H9 (cell line): Measurements from ENCODE around the gene CRYGD. TPM values are rescaled to one million over a fixed set of nuclear protein-coding genes. Genes with fewer than 3 reads are reported as not detected.

Experiments used
- DNase-seq: peaks from one replicate; pipeline ENCODE4 v3.0.0-alpha.2; 2017
- H2AFZ ChIP-seq: one replicate; pipeline ENCODE4 v1.6.1; 2013; ENCODE audit warnings: mild to moderate bottlenecking, low read length, control low read depth, moderate library complexity
- H2AK5ac ChIP-seq: 2 replicates; pipeline ENCODE4 v1.6.1; 2013; ENCODE audit warnings: low read length, control low read depth, mixed read lengths; ENCODE audit not compliant: insufficient read length
- H2BK120ac ChIP-seq: one replicate; pipeline ENCODE4 v1.6.1; 2013; ENCODE audit warnings: low read depth, mild to moderate bottlenecking, low read length, control low read depth, inconsistent platforms; ENCODE audit not compliant: poor library complexity, severe bottlenecking
- H2BK12ac ChIP-seq: 2 replicates; pipeline ENCODE4 v1.6.1; 2013; ENCODE audit warnings: low read length, control low read depth, mixed read lengths, low read depth; ENCODE audit not compliant: insufficient read length
- H2BK15ac ChIP-seq: 2 replicates; pipeline ENCODE4 v1.6.1; 2013; ENCODE audit warnings: low read depth, low read length, control low read depth
- H2BK20ac ChIP-seq: one replicate; pipeline ENCODE4 v1.6.1; 2013; ENCODE audit warnings: low read depth, mild to moderate bottlenecking, low read length, control low read depth, inconsistent platforms; ENCODE audit not compliant: poor library complexity, severe bottlenecking
- H2BK5ac ChIP-seq: 2 replicates; pipeline ENCODE4 v1.6.1; 2013; ENCODE audit warnings: low read length, control low read depth, mixed read lengths; ENCODE audit not compliant: insufficient read length
- H3K14ac ChIP-seq: 2 replicates; pipeline ENCODE4 v1.6.1; 2013; ENCODE audit warnings: low read length, control low read depth; ENCODE audit not compliant: insufficient read depth
- H3K18ac ChIP-seq: 2 replicates; pipeline ENCODE4 v1.6.1; 2013; ENCODE audit warnings: low read depth, mild to moderate bottlenecking, mixed read lengths, low read length, control low read depth; ENCODE audit not compliant: insufficient read length
- H3K23ac ChIP-seq: 2 replicates; pipeline ENCODE4 v1.6.1; 2013; ENCODE audit warnings: low read length, control low read depth, mixed read lengths, low read depth; ENCODE audit not compliant: insufficient read length
- H3K23me2 ChIP-seq: 2 replicates; pipeline ENCODE4 v1.6.1; 2013; ENCODE audit warnings: low read depth, mild to moderate bottlenecking, mixed read lengths, low read length, control low read depth; ENCODE audit not compliant: insufficient read length, poor library complexity, severe bottlenecking
- H3K27ac ChIP-seq: 2 replicates; pipeline ENCODE4 v1.5.1; 2013; ENCODE audit warnings: low read length, control low read depth, mixed read lengths, low read depth; ENCODE audit not compliant: insufficient read length
- H3K27me3 ChIP-seq: 2 replicates; pipeline ENCODE4 v1.6.1; 2013; ENCODE audit warnings: low read length, control low read depth, inconsistent platforms; ENCODE audit not compliant: insufficient read depth
- H3K4ac ChIP-seq: 2 replicates; pipeline ENCODE4 v1.6.1; 2013; ENCODE audit warnings: low read depth, mild to moderate bottlenecking, control low read depth, inconsistent platforms, low read length, moderate library complexity
- H3K4me1 ChIP-seq: 2 replicates; pipeline ENCODE4 v1.6.1; 2013; ENCODE audit warnings: low read length, control low read depth, inconsistent platforms; ENCODE audit not compliant: insufficient read depth
- H3K4me2 ChIP-seq: 2 replicates; pipeline ENCODE4 v1.6.1; 2013; ENCODE audit warnings: low read length, control low read depth, mixed read lengths; ENCODE audit not compliant: insufficient read length, insufficient read depth
- H3K56ac ChIP-seq: 2 replicates; pipeline ENCODE4 v1.6.1; 2013; ENCODE audit warnings: low read depth, mild to moderate bottlenecking, mixed read lengths, low read length, control low read depth; ENCODE audit not compliant: insufficient read length
- H3K79me1 ChIP-seq: 2 replicates; pipeline ENCODE4 v1.6.1; 2013; ENCODE audit warnings: low read depth, mild to moderate bottlenecking, moderate library complexity, low read length, control low read depth, inconsistent platforms; ENCODE audit not compliant: insufficient read depth, poor library complexity, severe bottlenecking
- H3K79me2 ChIP-seq: 2 replicates; pipeline ENCODE4 v1.6.1; 2013; ENCODE audit warnings: low read length, control low read depth, inconsistent platforms; ENCODE audit not compliant: insufficient read depth
- H3K9ac ChIP-seq: 2 replicates; pipeline ENCODE4 v1.6.1; 2013; ENCODE audit warnings: low read length, control low read depth, mixed read lengths; ENCODE audit not compliant: insufficient read length; ENCODE audit errors: extremely low read depth
- H3K9me3 ChIP-seq: one replicate; pipeline ENCODE4 v1.6.1; 2013; ENCODE audit warnings: low read depth, low read length, inconsistent platforms; ENCODE audit not compliant: control insufficient read depth
- H3T11ph ChIP-seq: one replicate; pipeline ENCODE4 v1.6.1; 2013; ENCODE audit warnings: mild to moderate bottlenecking, low read length, control low read depth, inconsistent platforms
- H4K20me1 ChIP-seq: one replicate; pipeline ENCODE4 v1.6.1; 2013; ENCODE audit not compliant: control insufficient read depth, insufficient read length, insufficient read depth
- H4K5ac ChIP-seq: 2 replicates; pipeline ENCODE4 v1.6.1; 2013; ENCODE audit warnings: low read depth, mild to moderate bottlenecking, mixed read lengths, low read length, control low read depth; ENCODE audit not compliant: insufficient read length
- H4K8ac ChIP-seq: replicated peaks from 2 replicates; pipeline ENCODE4 v1.6.1; 2013; ENCODE audit warnings: low read length, control low read depth, mixed read lengths, low read depth; ENCODE audit not compliant: insufficient read length
- H4K91ac ChIP-seq: 2 replicates; pipeline ENCODE4 v1.6.1; 2013; ENCODE audit warnings: low read depth, mild to moderate bottlenecking, moderate library complexity, mixed read lengths, low read length, control low read depth; ENCODE audit not compliant: insufficient read length
- H3K27ac Mint-ChIP-seq, 3 experiments: 2 replicates in 2 of 3; 3 replicates in 1 of 3; pipeline ENCODE4 v1.8.0; 2020 to 2021; ENCODE audit warnings: mixed read lengths in 3 of 3, mild to moderate bottlenecking in 1 of 3, moderate library complexity in 1 of 3
- H3K27me3 Mint-ChIP-seq: 2 replicates; pipeline ENCODE4 v1.8.0; 2021; ENCODE audit warnings: low read depth, mild to moderate bottlenecking, moderate library complexity, mixed read lengths
- H3K36me3 Mint-ChIP-seq, 3 experiments: 2 replicates in 2 of 3; 3 replicates in 1 of 3; pipeline ENCODE4 v1.8.0; 2020 to 2021; ENCODE audit warnings: low read depth in 3 of 3, mixed read lengths in 3 of 3; ENCODE audit not compliant: insufficient read depth in 1 of 3
- H3K4me1 Mint-ChIP-seq, 2 experiments: 2 replicates each; pipeline ENCODE4 v1.8.0; 2020; ENCODE audit warnings: mixed read lengths in 2 of 2
- H3K4me3 Mint-ChIP-seq, 2 experiments: 2 replicates in 1 of 2; 3 replicates in 1 of 2; pipeline ENCODE4 v1.8.0; 2020 to 2021; ENCODE audit warnings: mild to moderate bottlenecking in 2 of 2, mixed read lengths in 2 of 2, moderate library complexity in 1 of 2
- H3K9me3 Mint-ChIP-seq, 2 experiments: 2 replicates in 1 of 2; 3 replicates in 1 of 2; pipeline ENCODE4 v1.8.0; 2020; ENCODE audit warnings: mild to moderate bottlenecking in 2 of 2, mixed read lengths in 2 of 2, moderate library complexity in 1 of 2
- WGBS: extraction: QIAGEN DNeasy Blood & Tissue Kit; methylation state at CpG from one replicate; pipeline ENCODE4 v1.1.7; 2013; ENCODE audit warnings: missing lambda C conversion rate, low lambda C conversion rate, mixed read lengths; ENCODE audit not compliant: insufficient read length; ENCODE audit errors: extremely low coverage; 5-methylcytosine and 5-hydroxymethylcytosine counted together
- total RNA-seq: library from RNA; stranded (reverse); gene quantifications from 2 replicates; pipeline ENCODE4 v1.2.1, GENCODE V29; 2021
- TF ChIP-seq, protein P1 (sequence below): fragments of 200-600 bp; sonication (generic); conservative IDR thresholded peaks from 3 replicates; pipeline ENCODE4 v1.8.0; 2021; ENCODE audit warnings: antibody characterized with exemption, mild to moderate bottlenecking

Gene CRYGD
- total RNA-seq, 1 experiment from 2014 or later: not detected

GRCh38 chr2:208125251-208125650, 927 bp upstream of the CRYGD start:
- no CpG with 5 or more reads among the region's 4 CpGs for WGBS
- H3K56ac ChIP-seq: no peak overlapping the region
- H3K9me3 Mint-ChIP-seq: peaks cover 2 to 3% of the 10 kb centered on the region in 2 experiments; a peak in 2 of 5 replicates
- H3K4me2 ChIP-seq: no peak overlapping the region
- no peak overlapping the region for H3K4me3 Mint-ChIP-seq
- no peak overlapping the region; a peak in 1 of 7 replicates for H3K27ac Mint-ChIP-seq
- H2BK15ac ChIP-seq: no peak overlapping the region
- H3K27ac ChIP-seq: no peak overlapping the region
- H4K91ac ChIP-seq: no peak overlapping the region
- no peak overlapping the region for H3K14ac ChIP-seq
- no peak for DNase-seq
- H3K4ac ChIP-seq: no peak overlapping the region
- H3K27me3 ChIP-seq: no peaks in the 10 kb centered on the region
- no peaks in the 10 kb centered on the region for H3K9me3 ChIP-seq
- H3K4me1 ChIP-seq: no peaks in the 10 kb centered on the region
- no peak overlapping the region for H2AK5ac ChIP-seq
- no peak overlapping the region for H3T11ph ChIP-seq
- H3K23ac ChIP-seq: no peak overlapping the region
- no peaks in the 10 kb centered on the region for H3K4me1 Mint-ChIP-seq
- H4K20me1 ChIP-seq: no peaks in the 10 kb centered on the region
- H2AFZ ChIP-seq: no peak overlapping the region
- no peak overlapping the region for H2BK5ac ChIP-seq
- no peaks in the 10 kb centered on the region; a peak in 1 of 7 replicates for H3K36me3 Mint-ChIP-seq
- H2BK12ac ChIP-seq: no peak overlapping the region
- no peaks in the 10 kb centered on the region for H3K27me3 Mint-ChIP-seq
- H3K23me2 ChIP-seq: no peaks in the 10 kb centered on the region
- H4K5ac ChIP-seq: no peak overlapping the region
- no peak overlapping the region for H4K8ac ChIP-seq
- no peak overlapping the region for H2BK120ac ChIP-seq
- no peaks in the 10 kb centered on the region for H3K79me2 ChIP-seq
- H3K79me1 ChIP-seq: no peaks in the 10 kb centered on the region
- H2BK20ac ChIP-seq: no peak overlapping the region
- TF ChIP-seq, protein P1, sequence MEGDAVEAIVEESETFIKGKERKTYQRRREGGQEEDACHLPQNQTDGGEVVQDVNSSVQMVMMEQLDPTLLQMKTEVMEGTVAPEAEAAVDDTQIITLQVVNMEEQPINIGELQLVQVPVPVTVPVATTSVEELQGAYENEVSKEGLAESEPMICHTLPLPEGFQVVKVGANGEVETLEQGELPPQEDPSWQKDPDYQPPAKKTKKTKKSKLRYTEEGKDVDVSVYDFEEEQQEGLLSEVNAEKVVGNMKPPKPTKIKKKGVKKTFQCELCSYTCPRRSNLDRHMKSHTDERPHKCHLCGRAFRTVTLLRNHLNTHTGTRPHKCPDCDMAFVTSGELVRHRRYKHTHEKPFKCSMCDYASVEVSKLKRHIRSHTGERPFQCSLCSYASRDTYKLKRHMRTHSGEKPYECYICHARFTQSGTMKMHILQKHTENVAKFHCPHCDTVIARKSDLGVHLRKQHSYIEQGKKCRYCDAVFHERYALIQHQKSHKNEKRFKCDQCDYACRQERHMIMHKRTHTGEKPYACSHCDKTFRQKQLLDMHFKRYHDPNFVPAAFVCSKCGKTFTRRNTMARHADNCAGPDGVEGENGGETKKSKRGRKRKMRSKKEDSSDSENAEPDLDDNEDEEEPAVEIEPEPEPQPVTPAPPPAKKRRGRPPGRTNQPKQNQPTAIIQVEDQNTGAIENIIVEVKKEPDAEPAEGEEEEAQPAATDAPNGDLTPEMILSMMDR: no peak
- no peak overlapping the region for H3K9ac ChIP-seq
- H3K18ac ChIP-seq: no peak overlapping the region
